GM19240 (cell line): Measurements from ENCODE around the gene KCNB1.
"Not testable (repeated sequence)": the region's sequence is repeated elsewhere in the genome, so short reads cannot be mapped to it uniquely, and the experiment has no call there.

ENCODE experiments used
- DNase-seq: peaks from one replicate; pipeline ENCODE4 v3.0.0; 2011; ENCODE audit warnings: low spot score; ENCODE audit not compliant: insufficient read length

Gene KCNB1

DNA sequence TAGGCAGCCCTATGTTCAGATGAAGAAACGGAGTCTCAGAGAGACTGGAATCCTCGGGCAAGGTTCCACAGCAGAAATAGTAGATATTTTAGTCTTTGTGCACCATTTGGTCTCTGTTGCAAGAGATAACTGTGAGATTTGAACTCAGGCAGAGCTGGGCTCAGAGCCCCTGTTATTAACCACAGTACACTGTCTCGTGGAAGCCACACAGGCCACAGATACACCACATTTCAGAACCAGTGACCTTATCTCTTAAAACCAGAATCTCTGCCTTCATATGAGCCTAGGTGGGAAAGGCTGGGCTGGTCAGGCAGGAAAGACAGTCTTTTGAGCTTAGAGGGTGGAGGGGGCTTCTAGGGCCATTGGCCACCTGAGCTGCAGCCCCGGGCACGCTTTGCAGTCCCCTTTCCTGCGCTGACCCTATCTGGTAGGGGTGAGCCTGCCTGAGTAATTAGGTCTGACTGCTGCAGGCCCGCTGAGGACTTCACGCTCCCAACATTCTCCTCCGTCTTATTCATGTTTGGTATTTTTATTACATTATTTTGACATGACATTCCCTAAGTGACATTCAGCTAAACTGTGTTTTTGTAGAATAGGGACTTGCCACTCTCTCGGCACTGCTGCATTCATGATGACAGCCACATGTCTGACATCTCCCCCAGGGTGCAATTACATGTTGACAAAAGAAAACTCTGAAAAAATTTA is 71.1 kb downstream of the KCNB1 start:
- no peak for DNase-seq

DNA sequence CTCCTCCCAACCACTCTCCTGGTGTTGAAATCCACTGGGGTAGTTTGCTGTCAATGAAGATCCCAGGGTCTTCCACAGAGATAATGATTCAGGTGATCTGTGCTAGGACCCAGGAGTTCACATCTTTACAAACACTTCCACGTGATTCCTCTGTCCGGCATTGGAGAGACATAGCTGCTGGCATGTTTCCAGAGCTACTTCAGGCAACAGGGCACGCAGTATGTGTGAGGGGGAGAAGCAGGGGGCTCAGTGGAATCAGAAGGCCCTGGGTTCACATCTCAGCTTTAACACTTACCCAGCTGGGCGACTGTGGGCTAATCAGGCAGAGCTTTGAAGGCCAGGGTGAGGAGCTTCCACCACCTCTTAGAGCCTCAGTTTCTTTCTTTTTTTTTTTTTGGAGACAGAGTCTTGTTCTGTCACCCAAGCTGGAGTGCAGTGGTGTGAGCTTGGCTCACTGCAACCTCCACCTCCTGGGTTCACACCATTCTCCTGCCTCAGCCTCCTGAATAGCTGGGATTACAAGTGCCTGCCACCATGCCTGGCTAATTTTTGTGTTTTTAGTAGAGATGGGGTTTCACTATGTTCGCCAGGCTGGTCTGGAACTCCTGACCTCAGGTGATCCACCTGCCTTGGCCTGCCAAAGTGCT is 72.4 kb downstream of the KCNB1 start:
- DNase-seq, result not testable (repeated sequence)

GRCh38 chr20:49409302-49409974 is 73.0 kb downstream of the KCNB1 start:
- DNase-seq, result no peak

- DNase-seq, result no peak
These were observed 73.9 kb downstream of the KCNB1 start for GRCh38 chr20:49408509-49409104.

- no peak for DNase-seq
These were observed 75.8 kb downstream of the KCNB1 start for GRCh38 chr20:49406666-49407065.

GRCh38 chr20:49405696-49406095 is 76.8 kb downstream of the KCNB1 start:
- no peak for DNase-seq

DNA sequence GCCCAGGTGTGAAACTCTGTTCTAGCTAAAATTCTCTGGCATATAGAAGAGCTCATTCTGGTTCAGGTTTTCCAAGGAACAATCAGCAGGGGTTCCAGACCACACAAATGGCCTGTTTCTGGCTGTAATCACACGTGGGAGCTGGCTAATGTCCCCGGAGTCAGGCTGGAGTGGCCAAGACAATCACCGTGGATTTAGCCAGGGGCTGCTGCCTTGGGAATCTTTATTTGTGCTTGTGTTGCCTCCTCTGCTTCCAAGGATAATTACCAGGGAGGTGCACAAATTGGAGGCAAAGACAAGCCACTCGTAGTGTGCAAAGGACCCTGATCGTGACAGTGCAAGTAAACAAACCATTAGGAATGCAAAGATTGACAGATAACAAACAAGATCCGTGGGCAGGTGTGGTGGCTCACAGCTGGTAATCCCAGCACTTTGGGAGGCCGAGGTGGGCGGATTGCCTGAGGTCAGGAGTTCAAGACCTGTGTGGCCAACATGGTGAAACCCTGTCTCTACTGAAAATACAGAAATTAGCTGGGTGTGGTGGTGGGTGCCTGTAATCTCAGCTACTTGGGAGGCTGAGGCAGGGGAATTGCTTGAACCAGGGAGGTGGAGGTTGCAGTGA is 77.3 kb downstream of the KCNB1 start:
- no peak for DNase-seq

- no peak for DNase-seq
These were observed 78.0 kb downstream of the KCNB1 start for GRCh38 chr20:49404461-49404860.

DNA sequence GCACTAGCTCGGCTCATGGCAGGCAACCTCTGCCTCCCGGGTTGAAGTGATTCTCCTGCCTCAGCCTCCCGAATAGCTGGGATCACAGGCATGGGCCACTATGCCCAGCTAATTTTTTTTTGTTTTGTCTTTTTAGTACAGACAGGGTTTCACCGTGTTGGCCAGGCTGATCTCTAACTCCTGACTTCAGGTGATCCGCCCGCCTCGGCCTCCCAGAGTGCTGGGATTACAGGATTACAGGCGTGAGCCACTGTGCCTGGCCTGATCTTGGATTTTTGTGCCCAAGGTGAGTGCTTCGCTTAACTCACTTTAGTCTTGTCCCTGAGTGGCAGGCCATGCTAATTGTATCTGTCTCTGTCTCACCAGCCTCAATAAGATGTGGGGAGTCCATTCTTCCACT is 78.6 kb downstream of the KCNB1 start:
- DNase-seq, result no peak

DNA sequence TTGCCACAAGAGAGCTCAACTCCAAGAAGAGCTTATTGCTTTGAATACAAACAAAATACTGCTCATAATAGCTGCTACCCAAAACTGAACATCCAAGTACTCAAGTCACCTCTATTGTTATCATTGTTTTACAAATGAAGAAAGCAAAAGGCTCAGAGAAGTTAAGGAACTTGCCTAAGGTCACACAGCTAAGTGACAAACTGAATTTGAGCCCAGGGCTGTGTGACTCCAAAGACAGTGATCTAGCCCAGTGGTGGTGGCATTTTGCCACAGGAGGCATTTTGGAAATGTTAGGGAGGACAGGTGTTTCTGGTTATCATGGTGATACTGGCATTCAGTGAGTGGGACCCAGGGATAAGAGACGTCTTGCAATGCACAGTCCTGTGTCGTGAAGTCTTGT is 79.5 kb downstream of the KCNB1 start:
- no peak for DNase-seq

DNA sequence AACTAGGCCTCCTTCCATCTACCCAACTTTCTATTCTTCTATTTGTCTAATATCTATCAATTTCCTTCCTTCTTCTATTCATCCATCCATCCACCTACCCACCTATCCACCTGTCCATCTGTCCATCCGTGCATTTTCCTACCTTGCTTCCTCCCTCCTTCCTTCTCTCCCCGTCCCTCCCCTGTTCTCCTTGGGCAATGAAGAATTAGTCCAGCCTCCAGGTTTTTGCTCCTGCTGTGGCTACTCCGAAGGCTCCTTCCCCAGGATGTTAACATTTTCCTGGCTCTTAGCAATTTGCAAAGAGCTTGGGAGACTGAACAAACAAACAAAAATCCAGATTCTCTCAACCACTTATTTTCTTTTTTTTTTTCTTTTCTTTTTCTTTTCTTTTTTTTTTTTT is 81.6 kb downstream of the KCNB1 start:
- DNase-seq, result no peak

DNA sequence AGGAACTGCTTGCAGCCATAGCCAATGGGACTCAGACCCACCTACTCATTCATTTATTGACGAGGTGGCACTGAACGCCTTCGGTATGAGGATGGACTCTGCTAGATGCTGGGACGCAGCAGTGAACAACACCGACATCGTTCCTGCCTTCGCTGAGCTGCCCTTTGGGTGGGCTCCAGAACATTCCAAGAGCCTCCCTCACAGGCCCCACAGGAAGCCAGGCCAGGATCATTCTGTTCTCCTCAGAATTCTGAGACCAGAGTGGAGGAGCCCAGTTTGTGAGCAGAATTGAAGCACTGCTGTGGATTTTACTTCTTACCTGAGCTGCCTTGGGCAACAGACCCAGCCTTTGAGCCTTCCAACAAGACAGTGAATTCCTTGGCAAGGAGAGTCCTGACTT is 82.1 kb downstream of the KCNB1 start:
- no peak for DNase-seq

- DNase-seq, result no peak
These were observed 83.1 kb downstream of the KCNB1 start for GRCh38 chr20:49399329-49399728.

- DNase-seq, result no peak
These were observed 83.9 kb downstream of the KCNB1 start for GRCh38 chr20:49398401-49399144.

DNA sequence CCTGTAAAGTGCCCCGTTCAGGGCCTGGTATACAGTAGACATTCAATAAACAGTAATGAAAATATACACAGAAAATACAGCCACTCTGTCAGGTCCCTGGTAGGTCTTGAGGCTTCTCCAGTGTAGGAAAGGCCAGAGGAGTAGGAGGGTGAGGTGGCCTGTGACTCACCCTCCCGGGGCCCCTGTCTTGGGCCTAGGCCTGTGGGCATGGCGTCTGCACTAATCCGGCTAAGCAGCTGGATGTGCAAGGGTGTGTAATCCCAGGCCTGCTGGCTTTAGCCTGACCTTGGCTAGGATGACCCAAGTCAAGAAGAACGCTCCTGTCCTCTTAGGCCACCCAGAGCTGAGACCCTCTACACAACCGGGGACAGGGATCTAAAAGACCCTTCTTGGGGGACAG is 84.9 kb downstream of the KCNB1 start:
- DNase-seq, result no peak

DNA sequence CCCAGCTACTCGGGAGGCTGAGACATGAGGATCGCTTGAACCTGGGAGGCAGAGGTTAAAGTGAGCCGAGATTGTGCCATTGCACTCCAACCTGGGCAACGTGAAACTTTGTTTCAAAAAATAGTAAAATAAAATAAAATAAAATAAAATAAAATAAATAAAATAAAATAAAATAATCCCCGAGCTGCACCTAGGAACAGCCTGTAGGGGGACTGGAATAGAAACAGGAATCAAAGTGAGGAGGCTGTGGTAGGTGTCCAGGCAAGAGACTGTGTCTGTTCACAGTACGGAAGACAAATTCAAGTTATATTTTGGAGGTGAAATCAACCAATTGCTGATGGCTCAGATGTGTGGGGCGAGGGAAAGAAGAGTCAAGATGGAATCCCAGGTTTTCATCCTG is 86.2 kb downstream of the KCNB1 start:
- no peak for DNase-seq

- DNase-seq, result no peak
These were observed 86.8 kb downstream of the KCNB1 start for GRCh38 chr20:49395659-49396058.

DNA sequence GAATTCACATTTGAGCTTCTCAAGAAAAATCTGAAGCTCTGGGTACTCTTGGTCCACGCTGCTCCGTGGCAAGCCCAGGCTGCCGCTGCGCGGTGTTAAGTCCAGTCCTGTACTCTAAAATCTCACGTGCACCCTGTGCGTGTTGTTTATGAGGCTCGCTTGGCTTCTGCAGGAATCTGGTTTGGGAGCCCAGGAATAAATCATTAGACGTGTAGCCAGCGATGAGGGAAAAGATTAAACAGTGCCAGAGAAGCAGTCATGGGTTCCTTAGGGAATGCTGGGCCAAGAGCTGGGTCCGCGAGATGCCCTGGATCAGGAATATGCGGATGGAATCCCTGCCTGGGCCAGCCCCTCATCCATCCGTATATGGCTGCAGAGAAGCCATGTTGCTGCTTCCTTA is 87.3 kb downstream of the KCNB1 start:
- no peak for DNase-seq

- DNase-seq, result no peak
These were observed 87.7 kb downstream of the KCNB1 start for GRCh38 chr20:49394757-49395156.

DNA sequence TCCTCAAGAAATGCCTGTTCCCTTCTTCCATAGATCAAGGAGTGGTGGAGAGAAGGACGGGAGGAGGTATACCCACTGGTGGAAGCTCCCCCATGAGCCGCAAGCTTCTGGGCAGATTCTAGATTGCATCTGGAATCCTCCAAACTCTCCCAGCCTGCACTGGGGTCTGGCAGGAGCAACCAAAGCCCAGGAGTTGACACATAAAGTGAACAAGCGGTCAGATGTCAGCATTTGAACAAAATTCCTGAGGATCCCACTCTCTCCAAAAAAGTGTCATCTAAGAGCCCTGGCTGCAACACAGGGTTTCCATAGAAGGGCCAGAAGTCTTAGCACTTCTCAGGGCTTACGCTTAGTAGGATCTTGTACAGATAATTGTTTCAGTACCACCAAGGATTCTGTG is 88.2 kb downstream of the KCNB1 start:
- DNase-seq, result no peak

- DNase-seq, result no peak
These were observed 88.7 kb downstream of the KCNB1 start for GRCh38 chr20:49393803-49394202.
